SK-N-MC (cell line): ENCODE data around the gene CACNB1.

Source experiments
- EZH2 ChIP-seq: fragments of 200-600 bp; sonication (generic); IDR thresholded peaks from one replicate; pipeline ENCODE4 v1.6.1; 2017; ENCODE audit warnings: antibody characterized with exemption
- POLR2AphosphoS5 ChIP-seq: IDR thresholded peaks from 2 replicates; pipeline ENCODE4 v1.6.1; 2012; ENCODE audit warnings: mild to moderate bottlenecking, low read depth, low read length, borderline replicate concordance

GRCh38 chr17:39139561-39139960, 57.9 kb downstream of the CACNB1 start:
- TF ChIP-seq EZH2, result no peak
- no peak for TF ChIP-seq POLR2AphosphoS5
